Thymus (tissue), 11 donors: Measurements from ENCODE around the gene PMS2. TPM values are rescaled to one million over a fixed set of nuclear protein-coding genes. Genes with fewer than 3 reads are reported as not detected.
"Not testable (repeated sequence)": the region's sequence is repeated elsewhere in the genome, so short reads cannot be mapped to it uniquely, and the experiment has no call there.

ENCODE experiments used
- DNase-seq, 9 donors: peaks; one replicate each; pipeline ENCODE4 v3.0.0-alpha.2; 2013; ENCODE audit warnings: low spot score in 9 of 9, low read depth in 6 of 9, missing footprints in 1 of 9
- H3K27ac ChIP-seq, 2 donors: one replicate each; pipeline ENCODE4 v1.5.1; 2013; ENCODE audit warnings: control low read depth in 1 of 2, low read depth in 1 of 2, low read length in 1 of 2, mild to moderate bottlenecking in 1 of 2, moderate library complexity in 1 of 2
- H3K27me3 ChIP-seq, 2 donors: one replicate each; pipeline ENCODE4 v1.5.1; 2013; ENCODE audit warnings: low read length in 1 of 2; ENCODE audit not compliant: control insufficient read depth in 2 of 2, insufficient read depth in 1 of 2
- H3K36me3 ChIP-seq, 2 donors: one replicate each; pipeline ENCODE4 v1.5.1; 2013; ENCODE audit warnings: low read length in 1 of 2, mild to moderate bottlenecking in 1 of 2, moderate library complexity in 1 of 2; ENCODE audit not compliant: control insufficient read depth in 2 of 2, insufficient read depth in 2 of 2
- H3K4me1 ChIP-seq, 2 donors: one replicate each; pipeline ENCODE4 v1.5.1; 2013; ENCODE audit warnings: low read length in 2 of 2; ENCODE audit not compliant: control insufficient read depth in 2 of 2, insufficient read depth in 2 of 2
- H3K4me3 ChIP-seq, 2 donors: one replicate each; pipeline ENCODE4 v1.5.1; 2013; ENCODE audit warnings: low read length in 2 of 2, control low read depth in 1 of 2, mild to moderate bottlenecking in 1 of 2
- H3K9me3 ChIP-seq, 2 donors: one replicate each; pipeline ENCODE4 v1.5.1; 2013; ENCODE audit warnings: low read length in 1 of 2, mild to moderate bottlenecking in 1 of 2; ENCODE audit not compliant: control insufficient read depth in 2 of 2, insufficient read depth in 1 of 2
- WGBS: extraction: QIAGEN DNeasy Blood & Tissue Kit; methylation state at CpG from one replicate; pipeline ENCODE4 v1.1.7; 2013; 5-methylcytosine and 5-hydroxymethylcytosine counted together
- polyA plus RNA-seq: library from polyadenylated mRNA; stranded (reverse); fragments of 200-250 nt; gene quantifications from one replicate; pipeline ENCODE4 v1.2.3, GENCODE V29; 2013
- total RNA-seq: library from RNA; stranded (reverse); fragments of 120-200 nt; gene quantifications from one replicate; pipeline ENCODE4 v1.2.4, GENCODE V29; 2013
- donor health status: healthy.

Gene PMS2
- total and polyA plus RNA-seq, 2 donors, result 8.3 to 15.2 TPM

- WGBS, result 94% methylated on average over 11 of the region's 11 CpGs
- peak overlapping the region in 1 of 2 donors; percentile 43 for H3K27ac ChIP-seq
- DNase-seq, result no peak
- H3K27me3 ChIP-seq, result no peaks in the 10 kb centered on the region
- no peaks in the 10 kb centered on the region for H3K9me3 ChIP-seq
- peaks cover 62 to 86% of the 10 kb centered on the region in 2 donors for H3K36me3 ChIP-seq
- H3K4me3 ChIP-seq, result no peak overlapping the region
- H3K4me1 ChIP-seq, result peaks cover 0 to 13% of the 10 kb centered on the region in 2 donors
Observed at GRCh38 chr7:6020371-6021286, 11.8 kb upstream of the PMS2 start.

- no peaks in the 10 kb centered on the region for H3K9me3 ChIP-seq
- peaks cover 25 to 50% of the 10 kb centered on the region in 2 donors for H3K36me3 ChIP-seq
- no peaks in the 10 kb centered on the region for H3K27me3 ChIP-seq
- no peak for DNase-seq
- WGBS, result 94% methylated on average over 8 of the region's 8 CpGs
- no peak overlapping the region for H3K4me3 ChIP-seq
- peaks cover 0 to 9% of the 10 kb centered on the region in 2 donors for H3K4me1 ChIP-seq
- peak overlapping the region in 1 of 2 donors; percentile 43 for H3K27ac ChIP-seq
Observed at GRCh38 chr7:6016653-6016966, 7.8 kb upstream of the PMS2 start.

- H3K27ac ChIP-seq, result peak overlapping the region in 1 of 2 donors; percentile 43
- H3K27me3 ChIP-seq, result no peaks in the 10 kb centered on the region
- no peaks in the 10 kb centered on the region for H3K9me3 ChIP-seq
- H3K36me3 ChIP-seq, result peaks cover 21 to 48% of the 10 kb centered on the region in 2 donors
- H3K4me1 ChIP-seq, result peaks cover 0 to 9% of the 10 kb centered on the region in 2 donors
- 89% methylated on average over 8 of the region's 8 CpGs for WGBS
- no peak overlapping the region for H3K4me3 ChIP-seq
- peak in 2 of 9 donors; percentile 16 to 32 for DNase-seq
Observed at GRCh38 chr7:6015917-6016652, 7.2 kb upstream of the PMS2 start.

GRCh38 chr7:6012355-6013104 lies 3.7 kb upstream of the PMS2 start:
- Histone ChIP-seq H3K27ac (no peak overlapping the region), H3K9me3 (no peaks in the 10 kb centered on the region), H3K36me3 (peaks cover 2 to 28% of the 10 kb centered on the region in 2 donors), H3K27me3 (no peaks in the 10 kb centered on the region), H3K4me1 (peaks cover 3 to 20% of the 10 kb centered on the region in 2 donors), H3K4me3 (no peak overlapping the region)
- 93% methylated on average over 14 of the region's 14 CpGs for WGBS
- no peak for DNase-seq

GRCh38 chr7:6011541-6011940 lies 2.7 kb upstream of the PMS2 start:
- Histone ChIP-seq H3K27ac (no peak overlapping the region), H3K4me3 (no peak overlapping the region), H3K4me1 (peaks cover 3 to 17% of the 10 kb centered on the region in 2 donors), H3K36me3 (peaks cover 0 to 19% of the 10 kb centered on the region in 2 donors), H3K9me3 (no peaks in the 10 kb centered on the region), H3K27me3 (no peaks in the 10 kb centered on the region)
- no peak for DNase-seq
- WGBS, result 91% methylated on average over 2 of the region's 2 CpGs

- H3K36me3 ChIP-seq, H3K27ac ChIP-seq, H3K9me3 ChIP-seq, DNase-seq, H3K4me3 ChIP-seq, H3K27me3 ChIP-seq: not testable (repeated sequence)
- peaks cover 3 to 15% of the 10 kb centered on the region in 2 donors for H3K4me1 ChIP-seq
- WGBS, result 92% methylated on average over 8 of the region's 8 CpGs
Observed at GRCh38 chr7:6010370-6010769, 1.5 kb upstream of the PMS2 start.

- Histone ChIP-seq H3K4me3 (peak overlapping the region; percentile 82 to 95), H3K4me1 (peaks cover 3 to 15% of the 10 kb centered on the region in 2 donors)
- not testable (repeated sequence) for DNase-seq, H3K27ac ChIP-seq, H3K36me3 ChIP-seq, H3K27me3 ChIP-seq, H3K9me3 ChIP-seq
- WGBS, result 53% methylated on average over 27 of the region's 27 CpGs
Observed at GRCh38 chr7:6007835-6008590, 836 bp downstream of the PMS2 start.

- H3K9me3 ChIP-seq, result no peaks in the 10 kb centered on the region
- 71% methylated on average over 4 of the region's 4 CpGs for WGBS
Observed at GRCh38 chr7:6007386-6007785, 1.5 kb downstream of the PMS2 start.

More at GRCh38 chr7:6007386-6007785, 1.5 kb downstream of the PMS2 start:
- Histone ChIP-seq H3K4me1 (peaks cover 3 to 15% of the 10 kb centered on the region in 2 donors), H3K27me3 (no peaks in the 10 kb centered on the region), H3K36me3 (peaks cover 0 to 11% of the 10 kb centered on the region in 2 donors), H3K4me3 (no peak overlapping the region), H3K27ac (no peak overlapping the region)
- no peak for DNase-seq
